ENCODE results near the gene ARL6.
"Not testable (repeated sequence)": the region's sequence is repeated elsewhere in the genome, so short reads cannot be mapped to it uniquely, and the experiment has no call there.

DNA sequence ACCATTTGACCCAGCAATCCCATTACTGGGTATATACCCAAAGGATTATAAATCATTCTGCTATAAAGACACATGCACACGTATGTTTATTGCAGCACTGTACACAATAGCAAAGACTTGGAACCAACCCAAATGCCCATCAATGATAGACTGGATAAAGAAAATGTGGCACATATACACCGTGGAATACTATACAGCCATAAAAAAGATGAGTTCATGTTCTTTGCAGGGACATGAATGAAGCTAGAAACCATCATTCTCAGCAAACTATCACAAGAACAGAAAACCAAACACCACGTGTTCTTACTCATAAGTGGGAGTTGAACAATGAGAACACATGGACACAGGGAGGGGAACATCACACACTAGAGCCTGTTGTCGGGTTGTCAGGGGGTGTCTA lies 68.6 kb downstream of the ARL6 start:
- TF ChIP-seq, protein P1, sequence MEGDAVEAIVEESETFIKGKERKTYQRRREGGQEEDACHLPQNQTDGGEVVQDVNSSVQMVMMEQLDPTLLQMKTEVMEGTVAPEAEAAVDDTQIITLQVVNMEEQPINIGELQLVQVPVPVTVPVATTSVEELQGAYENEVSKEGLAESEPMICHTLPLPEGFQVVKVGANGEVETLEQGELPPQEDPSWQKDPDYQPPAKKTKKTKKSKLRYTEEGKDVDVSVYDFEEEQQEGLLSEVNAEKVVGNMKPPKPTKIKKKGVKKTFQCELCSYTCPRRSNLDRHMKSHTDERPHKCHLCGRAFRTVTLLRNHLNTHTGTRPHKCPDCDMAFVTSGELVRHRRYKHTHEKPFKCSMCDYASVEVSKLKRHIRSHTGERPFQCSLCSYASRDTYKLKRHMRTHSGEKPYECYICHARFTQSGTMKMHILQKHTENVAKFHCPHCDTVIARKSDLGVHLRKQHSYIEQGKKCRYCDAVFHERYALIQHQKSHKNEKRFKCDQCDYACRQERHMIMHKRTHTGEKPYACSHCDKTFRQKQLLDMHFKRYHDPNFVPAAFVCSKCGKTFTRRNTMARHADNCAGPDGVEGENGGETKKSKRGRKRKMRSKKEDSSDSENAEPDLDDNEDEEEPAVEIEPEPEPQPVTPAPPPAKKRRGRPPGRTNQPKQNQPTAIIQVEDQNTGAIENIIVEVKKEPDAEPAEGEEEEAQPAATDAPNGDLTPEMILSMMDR (IDR thresholded peaks at IDR 0.05; ENCODE audit: extremely low read depth in 1 of 2, insufficient read depth in 1 of 2, low read depth in 1 of 2, low read length in 2 of 2), result not testable (repeated sequence)
- TF ChIP-seq, protein P2, sequence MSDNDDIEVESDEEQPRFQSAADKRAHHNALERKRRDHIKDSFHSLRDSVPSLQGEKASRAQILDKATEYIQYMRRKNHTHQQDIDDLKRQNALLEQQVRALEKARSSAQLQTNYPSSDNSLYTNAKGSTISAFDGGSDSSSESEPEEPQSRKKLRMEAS (IDR thresholded peaks at IDR 0.05; ENCODE audit: insufficient read depth, insufficient read length), result not testable (repeated sequence)
- TF ChIP-seq POLR2AphosphoS5 (IDR thresholded peaks at IDR 0.05; ENCODE audit: insufficient read depth, low read depth, low read length); JUN (IDR thresholded peaks at IDR 0.05; ENCODE audit: borderline replicate concordance, insufficient read depth, insufficient read length, low read depth); FOS (IDR thresholded peaks at IDR 0.05; ENCODE audit: borderline replicate concordance, insufficient read depth, low read length); GATA2 (IDR thresholded peaks at IDR 0.05; ENCODE audit: insufficient read depth, insufficient read length, low read depth, low read length); POLR2A (IDR thresholded peaks at IDR 0.05; ENCODE audit: low read depth, low read length); EZH2 (IDR thresholded peaks at IDR 0.05; ENCODE audit: borderline replicate concordance, low read depth, low read length, severe bottlenecking); MYC (IDR thresholded peaks at IDR 0.05; ENCODE audit: low read depth, low read length): not testable (repeated sequence)

Measured in endothelial cell of umbilical vein (primary cell).